ENCODE data around the gene EFCAB13. TPM values are rescaled to one million over a fixed set of nuclear protein-coding genes. Genes with fewer than 3 reads are reported as not detected.

Gene EFCAB13
- total and polyA plus RNA-seq, 4 donors, result 0.56 to 21.4 (median 3.6) TPM

GRCh38 chr17:47316311-47316710 lies 7.4 kb upstream of the EFCAB13 start:
- H3K9ac ChIP-seq (ENCODE audit: insufficient read depth in 1 of 2, low read length in 2 of 2), result no peak overlapping the region
- H3K9me3 ChIP-seq (ENCODE audit: control insufficient read depth in 4 of 4, insufficient read depth in 3 of 4, low read length in 3 of 4), result no peaks in the 10 kb centered on the region
- 42 to 57% methylated on average over 3 of the region's 3 CpGs for WGBS, 2 donors
- no peak overlapping the region for H3K4me3 ChIP-seq
- H3K36me3 ChIP-seq (ENCODE audit: control insufficient read depth in 4 of 4, insufficient read depth in 4 of 4, low read length in 4 of 4), result no peaks in the 10 kb centered on the region
- peaks cover 0 to 3% (median 0%) of the 10 kb centered on the region in 5 donors for H3K4me1 ChIP-seq (ENCODE audit: control insufficient read depth in 5 of 5, insufficient read depth in 5 of 5, low read length in 5 of 5)
- TF ChIP-seq CTCF (IDR thresholded peaks at IDR 0.05; ENCODE audit: control extremely low read depth, extremely low read depth), result no peak
- H3K27me3 ChIP-seq (ENCODE audit: control insufficient read depth in 3 of 3, insufficient read depth in 3 of 3, low read length in 2 of 3), result no peaks in the 10 kb centered on the region
- H3K27ac ChIP-seq (ENCODE audit: low read depth in 1 of 2, low read length in 1 of 2), result no peak overlapping the region
- DNase-seq, result peak in 2 of 3 donors; percentile 17 to 61
- ATAC-seq (ENCODE audit: insufficient read depth, low FRiP score), result no peak

DNA sequence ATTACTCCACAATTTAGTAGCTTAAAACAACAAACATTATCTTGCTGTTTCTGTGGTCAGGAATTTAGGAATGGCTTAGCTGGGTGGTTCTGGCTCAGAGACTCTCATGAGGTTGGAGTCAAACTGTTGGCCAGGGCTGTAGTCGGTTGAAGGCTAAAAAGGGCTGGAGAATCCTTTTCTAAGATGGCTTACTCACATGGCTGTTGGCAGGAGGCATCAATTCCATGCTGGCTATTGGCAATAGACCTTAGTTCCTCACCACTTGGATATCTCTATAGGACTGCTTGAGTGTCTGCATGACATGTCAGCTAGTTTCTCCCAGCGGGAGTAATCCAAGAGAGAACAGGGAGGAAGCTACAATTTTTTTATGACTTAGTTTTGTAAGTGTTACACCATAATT lies 6.6 kb upstream of the EFCAB13 start:
- Histone ChIP-seq H3K27ac (ENCODE audit: low read depth in 1 of 2, low read length in 1 of 2) (no peak overlapping the region), H3K9ac (ENCODE audit: insufficient read depth in 1 of 2, low read length in 2 of 2) (no peak overlapping the region), H3K9me3 (ENCODE audit: control insufficient read depth in 4 of 4, insufficient read depth in 3 of 4, low read length in 3 of 4) (no peaks in the 10 kb centered on the region), H3K4me3 (no peak overlapping the region), H3K27me3 (ENCODE audit: control insufficient read depth in 3 of 3, insufficient read depth in 3 of 3, low read length in 2 of 3) (no peaks in the 10 kb centered on the region), H3K36me3 (ENCODE audit: control insufficient read depth in 4 of 4, insufficient read depth in 4 of 4, low read length in 4 of 4) (no peaks in the 10 kb centered on the region), H3K4me1 (ENCODE audit: control insufficient read depth in 5 of 5, insufficient read depth in 5 of 5, low read length in 5 of 5) (peaks cover 0 to 3% (median 0%) of the 10 kb centered on the region in 5 donors)
- DNase-seq (no peak), ATAC-seq (ENCODE audit: insufficient read depth, low FRiP score) (no peak)
- no peak for TF ChIP-seq CTCF (IDR thresholded peaks at IDR 0.05; ENCODE audit: control extremely low read depth, extremely low read depth)
- 72 to 75% methylated on average over 2 of the region's 2 CpGs for WGBS, 2 donors

- WGBS, 2 donors, result 93% methylated on average over 3 of the region's 3 CpGs
- no peak for DNase-seq
- TF ChIP-seq CTCF (IDR thresholded peaks at IDR 0.05; ENCODE audit: control extremely low read depth, extremely low read depth), result no peak
- Histone ChIP-seq H3K4me1 (ENCODE audit: control insufficient read depth in 5 of 5, insufficient read depth in 5 of 5, low read length in 5 of 5) (peaks cover 0 to 4% (median 1%) of the 10 kb centered on the region in 5 donors), H3K27me3 (ENCODE audit: control insufficient read depth in 3 of 3, insufficient read depth in 3 of 3, low read length in 2 of 3) (no peaks in the 10 kb centered on the region), H3K27ac (ENCODE audit: low read depth in 1 of 2, low read length in 1 of 2) (no peak overlapping the region), H3K9me3 (ENCODE audit: control insufficient read depth in 4 of 4, insufficient read depth in 3 of 4, low read length in 3 of 4) (no peaks in the 10 kb centered on the region), H3K4me3 (no peak overlapping the region), H3K36me3 (ENCODE audit: control insufficient read depth in 4 of 4, insufficient read depth in 4 of 4, low read length in 4 of 4) (no peaks in the 10 kb centered on the region), H3K9ac (ENCODE audit: insufficient read depth in 1 of 2, low read length in 2 of 2) (no peak overlapping the region)
- ATAC-seq (ENCODE audit: insufficient read depth, low FRiP score), result no peak
Measured at GRCh38 chr17:47318197-47318918, 5.4 kb upstream of the EFCAB13 start.
